Stomach (tissue), 4 donors: ENCODE measurements around the gene GPC6.

Experiments used
- CTCF ChIP-seq, 7 experiments: fragments of 450-650 bp in 4 of 7; fragments of 200-600 bp in 3 of 7; sonication (generic) in 3 of 7; IDR thresholded peaks; one replicate each; pipeline ENCODE4 v1.5.1; 2016 to 2019; ENCODE audit warnings: antibody characterized with exemption in 7 of 7, control low read depth in 2 of 7, mild to moderate bottlenecking in 1 of 7
- EP300 ChIP-seq: sonication (generic); formaldehyde crosslinking; IDR thresholded peaks from one replicate; pipeline ENCODE4 v1.6.1; 2017; ENCODE audit warnings: antibody characterized with exemption
- POLR2A ChIP-seq, 4 donors: fragments of 450-650 bp; IDR thresholded peaks; one replicate each; pipeline ENCODE4 v1.6.1; 2016; ENCODE audit warnings: antibody characterized with exemption in 4 of 4, control low read depth in 2 of 4, mild to moderate bottlenecking in 1 of 4, moderate library complexity in 1 of 4
- POLR2AphosphoS5 ChIP-seq, 3 donors: sonication (generic); formaldehyde crosslinking; IDR thresholded peaks; one replicate each; pipeline ENCODE4 v1.6.1; 2016; ENCODE audit warnings: antibody characterized with exemption in 3 of 3

DNA sequence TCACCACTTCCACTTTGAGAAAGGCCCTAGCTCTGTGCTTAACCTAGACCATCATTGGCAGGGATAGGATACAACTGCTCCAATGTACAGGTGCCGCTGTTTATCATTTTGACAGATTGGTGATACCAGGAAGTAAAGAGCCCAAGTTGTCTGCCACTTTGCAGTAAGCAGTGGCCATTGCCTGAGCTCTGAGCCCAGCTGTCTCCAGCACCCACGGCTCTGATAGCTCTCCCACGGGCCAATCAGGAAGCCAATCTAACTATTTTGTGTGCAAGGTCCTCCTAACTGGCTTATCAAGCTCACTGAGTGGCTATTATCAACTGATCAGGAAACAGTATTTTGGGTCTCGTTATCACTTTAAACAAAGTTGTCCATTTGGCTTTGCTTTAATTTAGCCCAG is 1071.7 kb downstream of the GPC6 start:
- no peak for TF ChIP-seq CTCF (IDR thresholded peaks at IDR 0.05)
- no peak for TF ChIP-seq POLR2AphosphoS5 (IDR thresholded peaks at IDR 0.05)
- TF ChIP-seq EP300 = no peak
- no peak for TF ChIP-seq POLR2A (IDR thresholded peaks at IDR 0.05)
